Measurements from ENCODE around the gene OSTN.

OSTN gene

DNA sequence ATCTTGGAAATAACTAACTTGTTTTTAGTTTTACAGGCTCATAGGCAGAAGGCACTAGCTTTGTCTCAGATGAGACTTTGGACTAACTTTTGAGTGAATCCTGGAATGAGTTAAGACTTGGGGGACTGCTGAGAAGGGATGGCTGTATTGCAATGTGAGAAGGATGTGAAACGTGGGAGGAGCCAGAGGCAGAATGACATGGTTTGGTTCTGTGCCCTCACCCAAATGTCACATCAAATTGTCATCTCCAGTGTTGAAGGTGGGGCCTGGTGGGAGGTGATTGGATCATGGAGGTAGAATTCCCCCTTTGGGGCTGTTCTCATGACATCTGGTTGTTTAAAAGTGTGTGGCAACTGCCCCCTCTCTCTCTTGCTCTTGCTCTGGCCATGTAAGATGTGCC, 101.4 kb downstream of the OSTN start:
- H3K4me1 Mint-ChIP-seq (ENCODE audit: low read depth), result no peaks in the 10 kb centered on the region
- no peak overlapping the region for H3K27ac Mint-ChIP-seq

DNA sequence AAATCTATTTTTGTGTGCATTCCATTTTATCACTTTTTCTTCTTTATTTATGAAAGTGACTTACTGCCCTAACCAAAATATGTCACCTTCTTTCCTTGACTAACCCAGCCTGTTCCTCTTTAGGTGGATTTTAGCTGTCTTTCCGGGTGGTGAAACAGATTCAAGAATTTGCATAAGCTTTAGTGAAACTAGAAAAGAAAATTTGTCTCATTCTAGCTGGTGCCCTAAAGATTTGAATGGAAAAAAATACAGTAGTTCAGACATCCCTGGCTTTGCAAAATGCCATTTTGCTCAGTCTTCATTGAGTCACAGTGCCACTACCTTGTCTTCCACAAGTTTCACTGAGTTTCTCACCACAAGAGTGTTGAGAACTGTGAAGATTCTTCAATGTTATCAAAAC, 102.0 kb downstream of the OSTN start:
- Mint-ChIP-seq H3K4me1 (ENCODE audit: low read depth) (no peaks in the 10 kb centered on the region), H3K27ac (no peak overlapping the region), H3K27me3 (no peaks in the 10 kb centered on the region), H3K4me3 (no peak overlapping the region), H3K9me3 (no peaks in the 10 kb centered on the region), H3K36me3 (ENCODE audit: low read depth) (no peaks in the 10 kb centered on the region)
- no peak for DNase-seq

More for the DNA sequence above, 101.4 kb downstream of the OSTN start:
- no peaks in the 10 kb centered on the region for H3K9me3 Mint-ChIP-seq
- no peak overlapping the region for H3K4me3 Mint-ChIP-seq
- DNase-seq, result no peak
- no peaks in the 10 kb centered on the region for H3K36me3 Mint-ChIP-seq (ENCODE audit: low read depth)
- H3K27me3 Mint-ChIP-seq, result no peaks in the 10 kb centered on the region

DNA sequence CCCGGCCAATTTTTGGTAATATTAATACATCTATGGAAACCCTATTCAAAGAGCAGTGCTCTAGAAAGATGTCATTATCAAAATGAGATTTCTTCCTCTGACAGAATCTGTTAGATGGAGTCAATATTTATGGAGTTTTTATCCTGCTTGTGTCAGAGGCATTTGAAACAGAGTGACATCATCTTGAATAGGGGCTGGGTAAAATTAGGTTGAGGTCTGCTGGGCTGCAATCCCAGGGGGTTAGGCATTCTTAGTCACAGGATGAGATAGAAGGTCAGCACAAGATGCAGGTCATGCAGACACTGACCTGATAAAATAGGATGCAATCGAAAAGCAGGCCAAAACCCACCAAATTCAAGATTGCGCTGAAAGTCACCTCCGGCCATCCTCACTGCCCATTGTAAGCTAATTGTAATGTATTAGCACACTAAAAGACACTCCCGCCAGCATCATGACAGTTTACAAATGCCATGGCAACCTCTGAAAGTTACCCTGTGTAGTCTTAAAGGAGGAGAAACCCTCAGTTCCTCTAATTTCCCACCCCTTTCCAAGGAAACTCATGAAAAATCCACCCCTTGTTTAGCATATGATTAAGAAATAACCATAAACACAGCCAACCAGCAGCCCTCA, 102.9 kb downstream of the OSTN start:
- Mint-ChIP-seq H3K27ac (no peak overlapping the region), H3K4me1 (ENCODE audit: low read depth) (no peaks in the 10 kb centered on the region), H3K4me3 (no peak overlapping the region)

DNA sequence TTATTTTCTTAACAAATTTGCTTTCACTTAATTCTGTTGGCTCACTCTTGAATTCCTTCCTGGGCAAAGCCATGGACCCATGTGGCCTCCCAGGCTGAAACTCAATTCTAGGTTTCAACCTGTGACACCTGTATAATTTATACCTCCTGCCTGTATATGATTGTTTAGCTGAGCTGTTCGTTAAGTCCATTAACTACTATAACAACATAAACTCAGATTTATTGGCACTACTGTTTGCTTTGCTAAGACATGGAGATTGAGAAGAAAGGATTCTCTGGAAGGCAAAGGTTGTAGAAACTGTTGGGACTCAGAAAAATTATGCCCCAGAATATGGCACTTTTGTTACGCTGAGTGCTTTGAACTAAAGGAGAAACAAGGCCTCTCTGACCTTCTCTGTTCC, 103.4 kb downstream of the OSTN start:
- Mint-ChIP-seq H3K27me3 (no peaks in the 10 kb centered on the region), H3K36me3 (ENCODE audit: low read depth) (no peaks in the 10 kb centered on the region), H3K9me3 (no peaks in the 10 kb centered on the region), H3K4me1 (ENCODE audit: low read depth) (no peaks in the 10 kb centered on the region), H3K4me3 (no peak overlapping the region), H3K27ac (no peak overlapping the region)
- DNase-seq, result no peak

More for the DNA sequence above, 102.9 kb downstream of the OSTN start:
- no peak for DNase-seq
- H3K9me3 Mint-ChIP-seq, result no peaks in the 10 kb centered on the region
- no peaks in the 10 kb centered on the region for H3K27me3 Mint-ChIP-seq
- no peaks in the 10 kb centered on the region for H3K36me3 Mint-ChIP-seq (ENCODE audit: low read depth)

DNA sequence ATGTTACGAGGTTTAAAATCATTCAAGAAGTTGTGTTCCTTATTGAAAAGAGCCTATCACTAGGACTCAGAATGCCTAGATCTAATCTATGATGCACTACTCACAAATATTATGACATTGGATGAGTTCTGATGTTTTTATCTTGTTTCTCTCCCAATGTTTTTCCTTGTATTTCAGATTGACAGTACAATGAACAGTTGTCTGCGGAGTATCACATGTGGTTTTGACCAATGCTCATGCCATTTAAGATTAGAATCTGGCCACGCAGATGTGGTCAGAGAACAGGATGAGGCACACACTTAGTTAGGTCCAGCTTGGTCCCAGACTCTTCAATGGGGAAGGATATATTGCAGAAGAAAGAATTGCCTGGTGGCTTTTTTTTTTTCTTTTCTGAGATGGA, 104.6 kb downstream of the OSTN start:
- no peak for DNase-seq
- no peaks in the 10 kb centered on the region for H3K27me3 Mint-ChIP-seq
- no peaks in the 10 kb centered on the region for H3K4me1 Mint-ChIP-seq (ENCODE audit: low read depth)
- no peaks in the 10 kb centered on the region for H3K9me3 Mint-ChIP-seq
- no peak overlapping the region for H3K4me3 Mint-ChIP-seq
- no peaks in the 10 kb centered on the region for H3K36me3 Mint-ChIP-seq (ENCODE audit: low read depth)
- no peak overlapping the region for H3K27ac Mint-ChIP-seq

DNA sequence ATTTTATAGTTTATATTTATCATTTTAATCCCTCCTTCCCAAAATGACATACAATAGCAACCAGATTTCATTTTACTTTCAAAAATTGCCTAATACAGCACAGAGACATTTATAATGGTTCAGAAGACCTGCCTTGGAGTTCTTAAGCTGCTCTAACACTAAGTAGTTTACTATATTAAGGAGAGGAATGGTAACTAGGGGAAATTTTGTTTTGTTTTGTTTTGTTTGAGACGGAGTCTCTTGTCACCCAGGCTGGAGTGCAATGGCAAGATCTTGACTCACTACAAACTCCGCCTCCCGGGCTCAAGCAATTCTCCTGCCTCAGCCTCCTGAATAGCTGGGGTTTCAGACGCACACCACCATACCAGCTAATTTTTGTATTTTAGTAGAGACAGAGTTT, 107.4 kb downstream of the OSTN start:
- H3K27me3 Mint-ChIP-seq, result no peaks in the 10 kb centered on the region
- no peak overlapping the region for H3K27ac Mint-ChIP-seq
- H3K9me3 Mint-ChIP-seq, result peaks cover 3% of the 10 kb centered on the region
- H3K36me3 Mint-ChIP-seq (ENCODE audit: low read depth), result no peaks in the 10 kb centered on the region
- no peak for DNase-seq
- no peak overlapping the region for H3K4me3 Mint-ChIP-seq
- H3K4me1 Mint-ChIP-seq (ENCODE audit: low read depth), result no peaks in the 10 kb centered on the region

DNA sequence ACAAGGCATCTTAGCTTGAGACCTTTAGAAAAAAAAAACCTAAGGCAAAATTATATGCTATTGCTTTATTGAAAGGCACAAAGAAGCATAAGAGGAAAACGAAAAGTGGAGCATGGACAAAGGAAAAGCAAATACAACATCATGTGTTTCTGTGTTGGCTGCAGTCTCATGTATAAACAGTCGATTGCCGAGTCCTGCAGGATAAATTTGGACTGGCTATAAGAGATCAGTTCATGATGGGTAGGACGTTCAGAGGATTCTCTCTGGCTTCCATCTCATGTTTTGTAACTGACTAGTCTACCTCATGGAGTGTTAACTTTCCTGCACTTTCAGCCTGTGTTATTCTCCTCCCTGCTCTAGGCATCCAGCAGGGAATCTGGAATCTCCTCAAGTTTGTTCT, 108.3 kb downstream of the OSTN start:
- Mint-ChIP-seq H3K27me3 (no peaks in the 10 kb centered on the region), H3K9me3 (peaks cover 3% of the 10 kb centered on the region), H3K36me3 (ENCODE audit: low read depth) (no peaks in the 10 kb centered on the region), H3K4me1 (ENCODE audit: low read depth) (no peaks in the 10 kb centered on the region), H3K4me3 (no peak overlapping the region), H3K27ac (no peak overlapping the region)
- no peak for DNase-seq

DNA sequence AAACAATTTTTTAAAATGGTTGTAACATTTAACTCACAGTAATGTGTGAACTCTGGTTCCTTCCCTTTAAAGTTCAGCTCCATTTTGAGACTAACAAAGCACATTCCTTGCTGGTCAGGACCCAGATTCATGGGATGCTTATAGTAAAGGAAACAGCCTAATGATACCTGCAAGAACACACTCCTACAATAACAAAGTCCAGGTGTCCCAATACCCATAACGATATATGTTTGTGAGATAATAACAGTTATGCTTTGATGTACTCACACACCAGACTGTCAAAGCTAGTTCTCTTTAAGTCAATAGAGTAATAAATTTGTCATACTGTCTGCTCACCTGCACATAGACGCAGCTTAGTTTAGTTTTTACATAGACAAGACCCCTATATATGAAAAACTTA, 114.3 kb downstream of the OSTN start:
- no peak overlapping the region for H3K4me3 Mint-ChIP-seq
- DNase-seq, result no peak
- H3K9me3 Mint-ChIP-seq, result peaks cover 3% of the 10 kb centered on the region
- H3K27ac Mint-ChIP-seq, result no peak overlapping the region
- no peaks in the 10 kb centered on the region for H3K27me3 Mint-ChIP-seq
- no peaks in the 10 kb centered on the region for H3K4me1 Mint-ChIP-seq (ENCODE audit: low read depth)
- H3K36me3 Mint-ChIP-seq (ENCODE audit: low read depth), result no peaks in the 10 kb centered on the region

DNA sequence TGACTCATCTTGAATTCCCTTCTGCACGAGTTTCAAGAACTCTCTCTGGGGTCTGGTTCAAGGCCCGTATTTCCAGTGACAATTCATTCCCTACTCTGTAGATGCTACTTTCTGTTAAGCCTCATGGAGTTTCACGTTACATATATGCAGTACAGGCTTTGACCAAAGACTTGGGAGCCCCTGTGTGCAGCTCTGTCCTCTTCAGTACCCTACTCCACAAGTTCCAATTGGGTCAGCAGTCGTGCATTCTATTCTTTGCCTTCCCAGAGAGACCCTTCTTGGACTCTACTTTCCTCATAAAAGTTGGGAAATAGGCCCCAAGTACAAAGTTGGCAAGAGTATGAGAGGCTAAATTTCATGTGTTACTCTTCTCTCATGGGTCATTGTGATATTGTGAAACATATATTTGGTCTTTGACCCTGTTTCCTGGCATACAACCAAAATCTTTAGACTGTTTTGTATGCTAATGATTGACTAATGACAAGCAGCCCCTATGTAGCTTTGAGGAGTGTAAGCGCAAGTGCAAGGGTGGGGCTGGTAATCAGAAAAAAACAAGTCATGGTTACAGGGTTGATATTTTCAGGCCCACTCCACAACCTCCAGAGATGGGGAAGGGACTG, 115.2 kb downstream of the OSTN start:
- Mint-ChIP-seq H3K9me3 (peaks cover 3% of the 10 kb centered on the region), H3K27me3 (no peaks in the 10 kb centered on the region), H3K4me1 (ENCODE audit: low read depth) (no peaks in the 10 kb centered on the region), H3K36me3 (ENCODE audit: low read depth) (no peaks in the 10 kb centered on the region), H3K4me3 (no peak overlapping the region), H3K27ac (no peak overlapping the region)
- no peak for DNase-seq
